Astrocyte of the cerebellum (primary cell): Measurements from ENCODE around the gene PIGA.
"Not testable (repeated sequence)": the region's sequence is repeated elsewhere in the genome, so short reads cannot be mapped to it uniquely, and the experiment has no call there.

Experiments used
- DNase-seq: peaks from one replicate; pipeline ENCODE4 v3.0.0-alpha.2; 2011; ENCODE audit warnings: low read depth
- H3K4me3 ChIP-seq: 2 replicates; pipeline ENCODE4 v1.5.1; 2011; ENCODE audit warnings: mild to moderate bottlenecking, low read depth, low read length, moderate library complexity
- CTCF ChIP-seq: IDR thresholded peaks from 2 replicates; pipeline ENCODE4 v1.5.1; 2012; ENCODE audit warnings: low read length, low read depth, moderate library complexity, mild to moderate bottlenecking; ENCODE audit errors: missing control alignments
- in situ Hi-C: cut with HindIII; loops from 2 replicates; pipeline ENCODE4 v1.10.0; 2017; ENCODE audit warnings: low sequenced_read_pairs

The PIGA gene

GRCh38 chrX:15298201-15298600 is 37.1 kb downstream of the PIGA start:
- DNase-seq, result no peak
- no peak overlapping the region for H3K4me3 ChIP-seq
- TF ChIP-seq CTCF, result no peak
- in situ Hi-C loops, result no loop called here

- DNase-seq, result no peak
- in situ Hi-C loops, result no loop called here
These were observed 41.9 kb downstream of the PIGA start for GRCh38 chrX:15293451-15293850.

GRCh38 chrX:15292861-15293260 is 42.5 kb downstream of the PIGA start:
- in situ Hi-C loops, result no loop called here
- DNase-seq, result no peak
- no peak overlapping the region for H3K4me3 ChIP-seq
- no peak for TF ChIP-seq CTCF

More at GRCh38 chrX:15293451-15293850, 41.9 kb downstream of the PIGA start:
- no peak overlapping the region for H3K4me3 ChIP-seq
- TF ChIP-seq CTCF, result no peak

GRCh38 chrX:15277604-15278003 is 57.7 kb downstream of the PIGA start:
- DNase-seq, result no peak
- no peak for TF ChIP-seq CTCF
- H3K4me3 ChIP-seq, result no peak overlapping the region
- in situ Hi-C loops, result no loop called here

- in situ Hi-C loops, result no loop called here
- TF ChIP-seq CTCF, result no peak
- no peak for DNase-seq
- H3K4me3 ChIP-seq, result no peak overlapping the region
These were observed 60.4 kb downstream of the PIGA start for GRCh38 chrX:15274946-15275345.

DNA sequence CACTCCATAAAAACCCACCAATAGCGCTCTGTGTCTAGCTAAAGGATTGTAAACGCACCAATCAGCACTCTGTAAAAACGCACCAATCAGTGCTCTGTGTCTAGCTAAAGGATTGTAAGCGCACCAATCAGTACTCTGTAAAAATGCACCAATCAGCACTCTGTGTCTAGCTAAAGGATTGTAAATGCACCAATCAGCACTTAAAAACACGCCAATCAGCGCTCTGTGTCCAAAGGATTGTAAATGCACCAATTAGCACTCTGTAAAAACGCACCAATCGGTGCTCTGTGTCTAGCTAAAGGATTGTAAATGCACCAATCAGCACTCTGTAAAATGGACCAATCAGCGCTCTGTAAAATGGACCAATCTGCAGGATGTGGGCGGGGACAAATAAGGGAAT is 62.0 kb downstream of the PIGA start:
- DNase-seq, in situ Hi-C loops, H3K4me3 ChIP-seq: not testable (repeated sequence)

GRCh38 chrX:15271757-15272156 is 63.6 kb downstream of the PIGA start:
- in situ Hi-C loops, result no loop called here
- no peak for TF ChIP-seq CTCF
- no peak for DNase-seq
- H3K4me3 ChIP-seq, result no peak overlapping the region
